Stimulated activated CD4-positive, alpha-beta T cell treated with anti-CD3 and anti-CD28 coated beads, Interleukin-1b, Interleukin-23, amount 100 ng/mL, for 48 hours (primary cell): ENCODE results near the gene TMUB1.

ENCODE experiments used
- DNase-seq: peaks from one replicate; pipeline ENCODE4 v3.0.0-alpha.2; 2020

TMUB1 gene, protein sequence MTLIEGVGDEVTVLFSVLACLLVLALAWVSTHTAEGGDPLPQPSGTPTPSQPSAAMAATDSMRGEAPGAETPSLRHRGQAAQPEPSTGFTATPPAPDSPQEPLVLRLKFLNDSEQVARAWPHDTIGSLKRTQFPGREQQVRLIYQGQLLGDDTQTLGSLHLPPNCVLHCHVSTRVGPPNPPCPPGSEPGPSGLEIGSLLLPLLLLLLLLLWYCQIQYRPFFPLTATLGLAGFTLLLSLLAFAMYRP

DNA sequence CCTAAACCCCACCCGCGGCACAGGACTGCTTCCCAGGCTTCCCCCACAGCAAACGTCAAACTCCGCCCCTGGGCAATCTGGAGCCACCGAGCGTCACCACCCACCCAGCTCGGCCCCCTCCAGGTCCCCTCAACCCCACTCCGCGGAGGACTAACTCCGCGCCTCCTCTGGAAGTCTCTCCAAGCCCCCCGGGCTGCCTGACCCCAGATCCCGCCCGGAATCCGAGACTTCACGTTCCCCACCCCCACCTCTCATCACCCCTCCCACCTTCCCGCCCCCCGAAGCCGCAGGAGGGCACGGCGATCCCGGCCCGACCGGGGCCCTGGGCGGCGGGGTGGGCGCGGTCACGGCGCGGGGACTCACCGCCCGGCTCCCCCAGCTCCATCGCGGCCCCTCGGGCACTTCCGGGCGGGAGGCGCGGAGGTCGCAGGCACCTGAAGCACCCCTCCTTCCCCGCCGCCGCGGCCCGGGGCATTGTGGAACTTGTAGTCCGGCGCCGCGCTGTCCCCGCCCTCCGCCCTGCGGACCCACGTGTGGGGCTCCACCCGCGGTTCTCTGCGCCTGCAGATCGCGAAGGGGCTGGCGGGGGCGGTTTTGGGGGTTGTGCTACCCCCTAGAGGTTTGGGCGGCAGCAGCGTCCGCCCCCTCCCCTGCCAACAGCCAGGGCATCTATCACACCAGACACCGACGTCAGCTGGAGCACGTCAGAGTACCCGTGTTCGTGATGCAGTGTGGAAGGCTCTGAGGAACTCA, at the start of gene TMUB1:
Gene TMUB1, minus strand, starts transcription at position 423 of the 753 bp plus-strand sequence. CDS start 930 bp downstream, outside the sequence.
- peak; percentile 82 for DNase-seq

DNA sequence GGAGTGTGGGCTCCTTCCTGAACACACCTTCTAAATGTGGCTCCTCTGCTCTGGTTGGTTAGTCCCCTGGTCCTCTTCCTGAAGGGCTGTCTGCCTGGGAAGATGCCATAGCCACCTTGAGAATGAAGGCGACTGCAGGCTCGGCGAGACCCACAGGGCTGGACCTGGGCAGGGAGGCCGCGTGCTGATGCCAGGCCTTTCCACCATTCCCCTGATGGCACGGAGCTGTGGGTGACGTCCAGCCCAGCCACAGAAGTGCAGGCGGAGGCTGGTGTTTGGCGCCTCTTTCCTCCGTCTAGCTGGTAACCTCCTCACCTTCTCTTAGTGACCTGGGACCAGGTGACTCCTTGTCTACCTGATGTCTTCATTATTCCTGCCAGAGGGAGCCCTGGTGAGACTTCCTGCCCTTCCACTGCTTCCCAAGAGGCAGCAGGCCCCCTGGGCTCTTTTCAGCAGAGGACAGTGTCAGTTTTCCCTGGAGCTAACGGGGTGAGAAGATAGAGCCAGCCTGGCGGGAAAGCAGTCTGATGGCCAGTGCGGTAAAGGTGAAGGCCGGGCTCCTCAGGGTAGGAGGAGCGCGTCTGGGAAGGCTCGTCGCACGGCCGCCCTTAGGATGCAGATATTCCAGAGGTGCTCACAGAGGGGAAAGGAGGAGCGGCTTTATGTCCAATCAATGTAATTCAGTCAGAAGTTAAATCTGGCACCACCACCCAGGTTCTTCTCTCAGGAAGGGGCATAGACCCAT, 49.3 kb upstream of the TMUB1 start:
- no peak for DNase-seq

DNA sequence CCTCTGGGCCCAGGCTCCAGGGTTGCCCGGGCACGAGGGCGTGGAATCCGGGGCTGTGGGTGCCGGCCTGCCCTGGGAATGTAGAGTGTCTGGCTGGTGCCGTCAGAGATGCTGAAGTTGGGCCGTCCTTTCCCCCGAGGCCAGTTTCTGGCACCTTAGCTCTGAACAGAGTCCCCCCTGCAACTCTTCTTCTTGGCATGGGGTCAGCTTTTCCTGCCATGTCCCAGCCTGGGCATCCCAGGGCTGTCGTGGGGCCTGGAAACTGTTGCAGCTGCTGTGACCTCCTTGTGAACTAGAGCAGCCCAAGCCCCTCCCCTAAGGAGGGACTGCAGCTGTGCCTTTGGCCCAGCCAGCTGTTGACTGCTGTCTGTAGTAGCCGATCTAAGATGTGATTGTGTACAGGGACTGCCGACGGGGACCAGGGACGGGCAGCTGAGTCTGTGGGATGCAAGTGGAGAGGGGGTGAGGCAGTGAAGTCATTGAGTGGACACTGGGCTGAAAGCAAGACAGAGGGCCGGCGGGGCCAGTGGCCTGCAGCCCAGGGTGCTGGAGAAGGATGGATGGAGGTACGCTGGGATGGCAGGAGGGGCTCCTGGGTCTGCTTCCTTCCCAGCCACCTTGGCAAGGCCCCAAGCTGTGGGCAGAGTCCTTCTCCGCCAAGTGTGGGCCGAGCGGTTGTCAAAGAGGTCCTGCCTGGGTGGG, 48.5 kb upstream of the TMUB1 start:
- DNase-seq, result no peak

DNA sequence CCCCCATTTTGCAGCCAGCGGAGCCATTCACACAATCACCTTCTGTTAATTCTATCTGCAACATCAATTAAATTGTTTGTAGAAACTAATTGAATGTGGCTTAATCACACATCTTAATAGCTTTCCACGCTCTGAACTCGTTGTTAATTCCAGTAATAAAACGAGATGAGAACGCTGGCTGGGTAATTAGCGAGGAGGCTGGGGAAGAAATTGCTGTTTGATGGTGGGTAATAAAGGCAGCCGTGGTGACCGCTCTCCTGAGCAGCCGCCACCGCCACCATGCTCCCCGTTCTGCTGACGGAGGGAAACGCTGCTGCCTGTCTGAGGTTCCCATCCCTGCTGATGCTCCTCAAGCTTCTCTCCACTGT, 47.9 kb upstream of the TMUB1 start:
- DNase-seq, result no peak

DNA sequence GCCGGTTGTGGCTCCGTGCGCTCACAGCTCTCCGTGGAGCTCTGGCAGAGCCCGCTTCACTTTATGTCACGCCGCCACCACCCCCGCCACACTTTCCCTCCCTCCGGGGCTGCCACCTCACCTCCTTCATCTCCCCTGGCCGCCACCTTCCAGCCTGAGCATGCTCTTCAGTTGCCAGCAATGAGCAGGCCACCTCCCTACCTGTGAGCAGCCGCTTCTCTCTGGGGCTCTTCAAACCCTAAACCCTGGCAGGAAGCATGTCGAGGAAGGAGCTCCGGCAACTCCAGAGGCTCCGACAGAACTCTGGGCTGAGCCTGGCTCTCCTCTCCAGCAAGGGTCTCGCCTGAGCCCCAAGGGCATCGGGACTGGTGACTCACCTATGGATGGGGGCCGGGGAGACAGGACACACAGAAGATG, 47.5 kb upstream of the TMUB1 start:
- DNase-seq, result no peak

DNA sequence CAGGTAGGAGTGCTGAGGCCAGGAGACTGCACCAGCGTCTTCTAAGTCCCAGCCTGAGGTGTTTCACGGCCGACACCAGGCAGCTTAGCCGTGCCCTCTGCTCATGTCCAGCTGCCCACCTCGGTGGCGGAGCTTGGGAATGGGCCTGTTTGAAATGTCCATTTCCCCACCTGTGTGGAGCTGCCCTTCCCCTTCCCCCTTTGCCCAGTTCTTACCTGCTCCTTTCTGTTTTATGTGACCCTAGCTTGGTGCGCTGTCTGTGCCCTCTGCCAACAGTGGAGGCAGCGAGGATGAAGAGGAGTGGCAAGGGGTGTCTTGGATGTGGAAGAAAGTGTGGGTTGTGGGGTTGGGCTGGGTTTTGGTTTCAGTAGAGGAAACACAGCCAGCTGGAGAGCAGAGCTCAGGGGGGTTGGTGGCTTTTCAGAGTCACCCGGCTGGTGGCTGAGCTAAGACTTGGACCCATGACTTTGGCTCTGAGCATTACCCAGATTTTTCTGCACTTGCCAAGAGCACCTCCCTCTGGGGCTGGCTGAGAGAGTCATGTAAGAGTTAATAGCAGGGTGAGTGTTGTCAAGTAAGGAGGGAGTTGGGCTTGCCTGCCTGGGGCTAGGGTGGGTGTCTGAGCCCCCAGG, 46.8 kb upstream of the TMUB1 start:
- no peak for DNase-seq

DNA sequence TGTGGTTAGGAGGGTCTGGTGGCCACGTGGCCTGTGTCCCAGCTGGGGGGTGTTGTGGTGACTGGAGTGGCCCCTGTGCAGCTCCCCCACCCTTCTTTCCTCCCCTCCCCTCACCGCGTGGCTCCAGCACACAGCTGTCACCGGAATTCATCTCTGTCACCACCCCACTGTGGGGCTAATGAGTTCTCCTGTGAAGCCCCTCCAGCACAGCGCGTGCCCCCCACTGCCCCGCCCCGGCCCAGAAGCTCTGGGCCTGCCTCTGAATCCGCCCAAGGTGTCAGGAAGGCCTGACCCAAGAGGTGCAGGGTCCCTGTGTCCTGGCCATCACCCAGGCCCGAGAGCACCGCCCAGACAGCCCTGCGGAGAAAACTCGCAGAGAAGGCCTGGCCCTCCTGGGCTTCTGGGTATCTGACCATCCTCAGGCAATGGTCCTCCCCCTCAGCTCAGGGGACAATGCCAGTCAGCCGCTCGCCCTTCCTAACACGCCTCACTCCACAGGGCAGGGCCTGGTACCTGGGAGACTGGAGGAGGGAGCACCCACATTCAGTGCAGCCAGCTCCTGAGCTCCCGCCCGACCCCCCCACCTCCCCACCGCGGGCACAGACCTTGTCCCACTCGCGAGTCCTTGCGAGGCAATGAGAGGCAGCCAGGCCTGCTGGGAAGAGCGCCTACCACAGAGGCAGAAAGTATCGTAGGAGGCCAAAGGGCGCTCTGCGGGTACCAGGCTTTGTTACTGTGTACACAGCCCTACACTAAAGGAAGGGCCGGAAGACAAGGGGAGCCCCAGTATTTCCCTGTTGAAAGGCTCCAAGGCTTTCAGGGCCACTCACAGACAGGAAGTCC, 46.0 kb upstream of the TMUB1 start:
- no peak for DNase-seq

DNA sequence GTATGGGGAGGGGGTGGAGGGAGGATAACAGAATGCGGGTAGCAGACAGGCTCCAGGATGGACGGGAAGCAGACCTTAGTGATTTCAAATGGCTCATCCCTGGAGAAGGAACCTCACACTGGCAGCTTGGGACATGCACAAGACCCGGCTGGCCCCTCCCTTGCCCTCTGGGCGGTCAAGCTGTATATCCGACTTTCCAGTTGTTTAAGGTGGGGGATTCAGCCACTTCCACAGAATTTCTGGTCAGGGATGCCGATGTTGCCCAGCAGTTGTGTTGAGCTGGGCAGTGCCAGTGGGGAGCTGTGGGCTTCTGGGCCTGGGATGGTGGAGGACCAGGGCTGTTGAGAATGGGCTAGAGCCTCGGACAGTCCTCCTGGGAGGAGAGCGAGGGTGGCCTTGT, 45.4 kb upstream of the TMUB1 start:
- no peak for DNase-seq

DNA sequence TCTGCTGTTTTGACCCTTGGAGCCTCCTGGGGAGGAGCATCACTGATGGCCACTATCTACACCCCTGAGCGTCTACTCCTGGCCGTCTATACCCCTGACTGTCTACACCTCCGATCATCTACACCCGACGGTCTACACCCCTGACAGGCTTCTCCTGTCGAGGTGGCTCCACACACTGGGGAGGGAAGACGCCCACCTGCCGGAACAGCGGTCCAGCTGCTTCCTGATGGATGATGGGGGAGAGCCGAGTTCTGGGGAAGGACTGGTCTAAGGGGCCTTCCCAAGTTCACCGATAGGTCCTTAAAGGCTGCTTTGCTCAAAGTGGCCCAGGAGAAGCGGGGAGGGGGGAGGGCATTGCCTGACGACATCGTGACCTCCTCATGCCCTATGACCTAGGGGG, 44.9 kb upstream of the TMUB1 start:
- DNase-seq, result no peak

DNA sequence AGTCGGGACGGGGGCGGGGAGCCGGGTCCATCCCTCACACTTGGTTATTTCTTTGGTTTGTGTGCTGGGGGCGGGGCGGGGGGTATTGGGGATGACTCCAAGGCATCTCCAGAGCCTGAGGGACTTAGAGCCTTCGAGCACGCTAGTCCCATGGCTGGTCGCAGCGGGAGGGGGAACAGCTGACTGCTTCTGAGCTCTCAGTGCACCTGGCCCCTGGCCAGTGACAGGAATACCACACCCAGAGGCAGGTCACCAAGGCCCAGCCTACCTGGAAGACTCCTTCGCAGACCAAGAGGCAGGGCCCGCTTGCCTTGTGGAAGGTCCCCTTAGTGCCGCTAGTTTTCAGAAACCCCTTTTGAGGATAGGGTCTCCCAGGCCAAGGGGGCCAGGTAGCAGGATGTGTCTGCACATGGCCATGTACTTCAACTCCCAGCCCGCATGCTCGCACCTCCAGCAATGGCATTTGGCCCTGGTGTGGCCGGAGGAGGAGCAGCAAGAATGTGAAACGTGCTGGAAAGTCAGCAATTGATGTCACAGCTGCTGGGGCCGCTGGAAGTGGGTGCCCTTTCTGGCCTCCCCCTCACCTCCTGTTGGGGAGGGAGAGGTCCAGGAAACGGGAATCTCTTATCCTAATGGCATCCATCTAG, 43.3 kb upstream of the TMUB1 start:
- DNase-seq, result no peak

DNA sequence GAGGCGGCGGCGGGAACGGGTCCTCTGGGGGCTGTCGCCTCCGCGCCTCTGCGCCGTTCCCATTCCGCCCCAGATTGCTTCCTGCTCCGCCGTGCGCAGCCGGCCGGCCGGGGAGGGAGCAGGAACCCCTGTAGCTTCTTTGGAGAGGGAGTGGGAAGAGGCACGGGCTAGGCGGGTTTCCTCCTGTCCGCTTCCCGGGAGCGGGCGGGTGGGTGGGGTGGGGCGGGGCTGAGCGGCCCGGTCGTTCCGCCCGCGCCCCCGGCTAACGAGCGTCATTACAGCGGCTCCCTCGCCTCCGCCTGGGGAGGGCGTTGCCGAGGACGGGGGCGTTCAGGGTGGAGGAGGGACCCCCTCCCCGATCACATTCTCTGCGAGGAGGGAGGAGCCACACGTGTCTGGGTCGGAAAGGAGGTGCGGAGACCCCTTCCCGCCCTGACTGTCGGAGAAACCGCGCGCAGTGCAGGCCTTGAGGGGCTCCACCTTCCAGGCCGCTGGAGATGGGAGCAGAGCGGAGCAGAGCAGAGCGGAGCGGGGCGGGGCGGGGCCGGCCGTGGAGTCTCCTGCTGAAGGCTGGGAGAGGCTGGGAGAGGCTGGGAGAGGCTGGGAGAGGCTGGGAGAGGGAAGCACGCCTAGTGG, 42.7 kb upstream of the TMUB1 start:
- DNase-seq, result no peak

DNA sequence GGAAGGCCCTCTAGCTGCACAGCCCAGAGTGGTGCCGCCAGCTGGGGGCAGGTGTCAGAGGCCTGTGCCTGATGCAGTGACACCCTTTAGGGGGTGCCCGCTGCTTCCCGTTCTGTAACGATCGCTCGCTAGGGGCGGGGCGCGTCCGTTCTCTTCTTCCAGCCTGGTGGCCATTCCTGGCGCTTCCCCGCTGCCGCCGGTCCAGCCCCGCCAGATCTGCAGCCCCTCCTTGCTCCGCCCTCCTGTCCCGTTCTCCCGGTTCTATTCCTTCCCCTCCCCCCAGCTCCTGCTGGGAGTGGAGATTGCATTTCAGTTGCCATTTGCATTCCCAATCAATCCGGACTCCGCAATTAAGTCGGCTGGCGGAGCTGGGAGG, 42.2 kb upstream of the TMUB1 start:
- no peak for DNase-seq

DNA sequence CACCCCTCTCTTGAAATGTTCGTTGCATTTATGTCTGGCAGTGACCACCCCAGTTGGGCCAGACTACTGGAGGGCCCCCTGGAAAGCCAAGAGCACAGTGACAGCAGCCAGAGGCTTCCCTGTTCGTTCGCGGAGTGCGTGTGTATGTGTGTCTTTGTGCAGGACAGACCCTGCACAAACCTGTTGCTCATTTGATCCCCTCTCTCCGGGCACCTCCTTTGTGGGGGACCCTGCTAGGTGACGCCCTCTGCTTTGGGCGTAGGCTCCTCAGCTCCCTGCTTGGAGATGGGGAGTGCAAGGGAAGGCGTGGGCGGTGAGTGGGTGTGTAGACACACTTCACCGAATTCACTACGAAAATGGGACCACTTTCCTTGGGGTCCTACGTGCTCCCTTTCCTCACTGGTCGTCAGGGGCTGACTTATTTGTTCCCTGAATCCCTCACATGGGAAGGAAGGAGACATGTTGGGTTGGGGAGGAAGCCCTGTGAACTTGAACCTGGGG, 41.7 kb upstream of the TMUB1 start:
- DNase-seq, result no peak

DNA sequence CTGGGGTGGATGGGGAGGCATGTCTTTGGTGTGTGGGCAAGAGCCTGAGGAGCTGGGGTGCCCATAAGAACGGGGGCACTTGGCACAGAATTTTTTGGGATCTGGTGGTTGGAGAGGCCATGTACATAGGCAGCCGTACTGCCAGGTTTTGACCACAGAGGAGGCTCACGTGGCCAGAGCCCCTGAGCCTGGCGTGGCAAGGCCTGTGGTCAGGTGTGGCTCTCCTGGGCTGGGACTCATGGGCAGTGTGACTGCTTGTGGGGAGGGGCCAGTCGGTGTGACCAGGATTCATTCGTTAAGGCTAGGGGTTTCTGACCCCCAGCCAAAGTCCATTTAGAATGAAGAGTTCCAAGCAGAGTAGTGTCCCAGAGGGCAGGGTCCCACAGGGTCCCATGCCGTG, 41.2 kb upstream of the TMUB1 start:
- no peak for DNase-seq

DNA sequence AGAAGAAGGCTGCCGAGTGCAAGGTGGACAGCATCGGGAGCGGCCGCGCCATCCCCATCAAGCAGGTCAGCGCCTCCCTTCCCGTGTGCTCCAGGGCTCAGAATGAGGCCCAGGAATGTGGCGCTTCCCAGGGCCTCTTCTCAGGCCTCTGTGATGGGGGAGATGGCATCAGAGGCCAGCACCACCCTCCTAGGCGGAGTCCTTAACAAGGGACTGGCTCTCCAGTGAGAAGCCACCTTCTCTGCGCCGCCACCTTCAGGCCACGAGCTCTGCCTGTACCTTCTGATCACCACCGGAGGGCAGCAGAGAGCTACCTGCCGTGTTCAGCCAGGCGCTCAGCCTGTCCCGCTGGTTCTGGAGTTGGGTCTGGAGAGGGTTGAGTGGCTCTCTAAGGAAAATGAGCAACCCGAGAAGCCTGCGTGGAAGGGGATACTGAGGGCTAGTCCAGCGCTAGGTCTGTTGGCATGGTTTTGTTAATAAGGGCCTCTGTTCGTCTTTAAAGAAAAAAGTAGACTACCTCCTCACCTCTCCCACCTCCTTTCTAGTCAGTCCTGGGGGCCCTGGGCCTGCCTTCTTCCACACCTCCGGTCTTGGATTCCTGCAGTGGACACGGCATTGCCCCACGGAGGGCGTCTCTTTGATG, 40.6 kb upstream of the TMUB1 start:
- DNase-seq, result peak; percentile 80

DNA sequence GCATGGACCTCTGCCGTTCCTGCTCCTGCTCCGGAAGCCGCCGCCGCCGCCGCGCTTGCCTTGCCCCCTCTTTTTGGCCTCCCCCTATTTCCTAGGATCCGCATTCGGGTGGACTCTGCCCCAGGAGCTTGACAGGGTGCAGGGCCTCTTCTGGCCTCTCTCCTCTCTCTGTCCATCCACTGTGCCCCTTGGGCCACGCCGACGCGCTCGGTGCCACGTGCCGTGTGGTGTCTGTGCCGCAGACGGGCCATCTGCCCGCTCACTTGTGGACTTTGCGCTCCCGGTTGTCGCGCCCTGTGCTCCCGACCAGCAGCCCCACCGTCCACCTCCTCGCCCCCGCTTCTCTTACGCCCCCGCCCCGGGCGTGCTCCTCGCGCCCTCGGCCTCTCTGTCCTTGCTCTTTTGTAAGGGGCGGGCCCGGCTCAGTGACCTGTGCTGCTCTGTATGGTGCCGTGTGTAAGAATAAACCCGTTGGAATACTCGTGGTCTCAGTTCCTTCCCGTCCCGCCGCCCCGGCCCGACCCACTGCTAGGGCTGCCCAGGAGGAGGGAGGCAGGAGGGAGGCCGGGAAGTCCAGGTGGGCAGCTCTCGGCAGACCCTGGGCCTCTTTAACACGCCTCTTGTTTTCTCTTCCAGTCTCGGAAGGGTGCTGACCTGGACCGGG, 40.0 kb upstream of the TMUB1 start:
- DNase-seq, result no peak

DNA sequence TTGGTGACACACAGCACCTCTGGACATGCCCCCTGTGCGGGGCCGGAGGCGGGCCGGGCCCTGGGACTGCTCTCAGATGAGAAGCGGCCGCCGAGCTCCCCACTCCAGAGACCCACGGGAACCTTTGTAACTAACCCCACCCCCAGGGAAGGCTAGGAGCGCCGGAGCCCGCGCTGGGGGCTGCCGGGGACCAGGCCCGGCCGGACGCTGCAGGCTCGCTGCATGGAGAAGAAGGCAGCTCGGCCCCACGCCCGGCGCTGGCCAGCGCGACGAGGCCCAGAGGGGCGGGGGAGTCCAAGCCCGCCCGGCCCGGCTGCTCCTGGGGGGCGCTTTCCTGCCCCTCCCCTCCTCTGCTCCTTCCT, 39.5 kb upstream of the TMUB1 start:
- DNase-seq, result no peak

DNA sequence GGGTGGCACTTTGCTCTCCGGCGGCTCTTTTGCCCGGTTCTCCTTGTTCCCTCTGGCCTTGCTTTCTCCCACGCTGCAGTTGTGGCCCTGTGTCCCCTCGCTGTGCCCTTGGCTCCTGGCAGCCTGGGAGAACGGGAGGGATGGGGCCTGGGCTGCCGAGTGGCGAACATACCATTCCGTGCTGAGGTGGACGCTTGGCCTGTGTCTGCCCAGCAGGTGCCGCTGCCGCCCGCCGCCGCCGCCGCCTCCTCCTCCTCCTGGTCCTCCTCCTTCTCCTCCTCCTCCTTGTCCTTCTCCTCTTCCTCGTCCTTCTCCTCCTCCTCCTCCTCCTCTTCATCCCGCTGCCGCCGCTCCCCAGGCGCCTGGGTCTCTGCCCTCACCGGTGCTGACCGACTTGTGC, 39.0 kb upstream of the TMUB1 start:
- no peak for DNase-seq

DNA sequence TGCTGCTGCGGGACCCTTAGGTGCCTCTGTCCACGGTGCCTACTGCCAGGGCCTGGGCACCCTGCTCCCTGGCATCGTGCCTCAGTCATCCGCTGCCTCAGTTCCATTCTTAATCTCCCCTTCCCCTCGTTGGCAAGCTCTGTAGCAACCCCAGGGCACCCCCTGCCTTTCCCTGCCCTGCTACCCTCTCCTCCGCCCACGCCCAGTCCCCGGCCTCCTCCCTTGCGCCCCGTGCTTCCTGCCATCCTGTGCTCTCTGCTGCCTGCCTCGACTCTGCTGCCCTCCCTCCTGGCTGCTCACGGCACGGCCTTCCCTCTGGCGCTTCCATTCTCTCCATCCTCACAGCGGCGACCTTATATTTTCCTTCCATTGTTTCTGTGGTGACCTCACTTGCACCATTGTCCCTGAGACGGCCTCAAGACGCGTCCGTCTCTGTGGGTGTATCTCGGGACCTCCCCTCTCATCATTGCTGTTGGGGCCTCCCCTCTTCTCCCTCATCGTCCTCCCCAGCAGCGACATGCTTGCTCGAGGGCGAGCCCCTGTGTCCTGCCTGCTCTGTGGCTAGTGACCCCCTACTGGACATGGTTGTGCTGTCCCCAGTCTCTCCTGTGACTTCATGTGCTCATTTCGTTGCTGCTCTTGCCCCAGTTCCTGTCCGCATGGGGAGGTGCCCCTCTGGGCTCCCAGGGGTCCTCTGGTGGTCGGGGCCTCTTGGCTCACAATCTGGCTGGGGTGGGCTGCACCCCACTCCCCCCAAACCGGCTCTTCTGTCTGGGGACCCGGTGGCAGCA, 38.3 kb upstream of the TMUB1 start:
- DNase-seq, result no peak
